Cardiac fibroblast (primary cell): ENCODE results near the gene MCF2.

Experiments used
- DNase-seq, 2 donors: peaks; one replicate each; pipeline versions ENCODE4 v3.0.0 to v3.0.0-alpha.2; 2010; ENCODE audit warnings: low read depth in 2 of 2
- H3K4me3 ChIP-seq, 2 donors: replicated peaks in 1 of 2; 1 replicate in 1 of 2; 2 replicates in 1 of 2; pipeline ENCODE4 v1.5.1; 2011; ENCODE audit warnings: low read depth in 2 of 2, low read length in 2 of 2, mild to moderate bottlenecking in 2 of 2, moderate library complexity in 1 of 2
- TF ChIP-seq, protein P1 (sequence below): IDR thresholded peaks from one replicate; pipeline ENCODE4 v1.5.1; 2011; ENCODE audit warnings: low read depth, mild to moderate bottlenecking, low read length, inconsistent platforms

MCF2 gene

DNA sequence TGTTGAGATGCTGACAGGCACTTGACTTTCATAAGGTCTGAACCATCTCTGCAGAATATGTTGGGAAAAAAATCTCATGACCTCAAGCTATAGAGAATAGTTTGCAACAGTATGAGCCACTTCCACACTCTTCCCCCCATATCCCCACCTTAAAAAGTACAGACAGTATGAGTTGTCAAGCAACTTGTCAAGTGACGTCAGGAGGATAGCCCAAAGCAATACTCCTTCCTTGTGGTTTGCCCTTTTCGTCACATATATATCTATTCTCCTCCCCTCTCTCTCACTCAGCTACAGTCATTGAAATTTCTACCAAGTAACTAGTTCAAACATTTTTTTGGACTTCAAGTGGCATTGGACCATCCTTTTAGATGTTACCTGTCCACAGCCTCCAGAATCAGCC, 67.7 kb downstream of the MCF2 start:
- TF ChIP-seq, protein P1, sequence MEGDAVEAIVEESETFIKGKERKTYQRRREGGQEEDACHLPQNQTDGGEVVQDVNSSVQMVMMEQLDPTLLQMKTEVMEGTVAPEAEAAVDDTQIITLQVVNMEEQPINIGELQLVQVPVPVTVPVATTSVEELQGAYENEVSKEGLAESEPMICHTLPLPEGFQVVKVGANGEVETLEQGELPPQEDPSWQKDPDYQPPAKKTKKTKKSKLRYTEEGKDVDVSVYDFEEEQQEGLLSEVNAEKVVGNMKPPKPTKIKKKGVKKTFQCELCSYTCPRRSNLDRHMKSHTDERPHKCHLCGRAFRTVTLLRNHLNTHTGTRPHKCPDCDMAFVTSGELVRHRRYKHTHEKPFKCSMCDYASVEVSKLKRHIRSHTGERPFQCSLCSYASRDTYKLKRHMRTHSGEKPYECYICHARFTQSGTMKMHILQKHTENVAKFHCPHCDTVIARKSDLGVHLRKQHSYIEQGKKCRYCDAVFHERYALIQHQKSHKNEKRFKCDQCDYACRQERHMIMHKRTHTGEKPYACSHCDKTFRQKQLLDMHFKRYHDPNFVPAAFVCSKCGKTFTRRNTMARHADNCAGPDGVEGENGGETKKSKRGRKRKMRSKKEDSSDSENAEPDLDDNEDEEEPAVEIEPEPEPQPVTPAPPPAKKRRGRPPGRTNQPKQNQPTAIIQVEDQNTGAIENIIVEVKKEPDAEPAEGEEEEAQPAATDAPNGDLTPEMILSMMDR, result no peak
- DNase-seq, result no peak

DNA sequence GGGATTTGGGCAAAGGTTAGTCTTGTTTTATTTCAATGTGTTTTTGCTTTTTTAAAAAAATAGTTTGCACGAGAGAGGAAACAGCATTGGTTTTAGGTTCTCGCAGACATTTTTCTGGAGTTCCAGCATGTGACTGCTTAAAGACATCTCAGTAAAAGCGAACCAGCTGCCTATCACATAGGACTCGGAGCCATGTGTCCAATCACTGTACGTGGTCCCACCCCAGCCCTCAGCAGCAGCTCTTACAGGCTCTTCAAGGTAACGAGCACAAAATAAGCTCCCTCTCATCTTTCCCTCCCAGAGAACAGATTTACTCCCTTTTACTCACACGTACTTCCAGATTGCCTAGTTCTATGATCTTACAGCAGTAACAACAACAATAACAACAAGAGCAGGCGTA, 68.7 kb downstream of the MCF2 start:
- H3K4me3 ChIP-seq, result no peak overlapping the region
- TF ChIP-seq, protein P1, result no peak
- DNase-seq, result no peak

More for the DNA sequence above, 67.7 kb downstream of the MCF2 start:
- H3K4me3 ChIP-seq, result no peak overlapping the region

DNA sequence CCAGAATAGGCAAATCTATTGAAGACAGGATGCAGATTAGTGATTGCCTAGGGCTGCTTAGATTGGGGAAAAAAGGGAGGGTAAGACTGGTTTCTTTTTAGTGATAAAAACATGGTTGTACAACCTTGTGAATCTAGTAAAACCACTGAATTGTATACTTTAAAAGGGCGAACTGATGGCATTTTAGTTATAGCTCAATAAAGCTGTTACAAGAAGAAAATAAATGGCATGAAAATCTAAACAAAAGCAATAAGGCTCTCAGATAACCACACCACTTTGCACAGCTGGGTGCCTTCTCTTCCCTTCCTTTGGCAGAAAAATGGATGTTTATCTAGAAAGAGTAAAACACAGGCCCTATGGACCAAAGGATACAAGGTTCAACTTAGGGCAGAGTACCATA, 107.9 kb downstream of the MCF2 start:
- no peak for DNase-seq
- no peak overlapping the region for H3K4me3 ChIP-seq
- TF ChIP-seq, protein P1, result no peak

DNA sequence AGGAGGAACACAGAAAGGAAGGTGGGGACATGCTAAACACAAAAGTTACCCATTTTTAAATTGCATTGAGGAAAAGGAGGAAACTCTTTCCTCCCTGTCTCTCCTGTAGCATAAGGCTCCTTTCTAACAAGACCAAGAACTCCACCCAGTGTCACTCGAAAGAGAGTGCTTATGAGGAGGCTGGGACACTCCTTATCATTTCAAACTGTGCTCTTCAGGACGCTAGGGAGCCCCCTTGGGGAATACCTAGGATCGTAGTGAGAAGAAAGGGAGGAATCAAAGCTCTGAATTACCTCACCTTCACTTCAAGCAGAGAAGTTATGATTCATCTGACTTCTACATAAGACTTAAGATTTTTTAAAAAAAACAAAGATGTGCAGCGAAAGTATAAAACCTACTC, 111.9 kb downstream of the MCF2 start:
- TF ChIP-seq, protein P1, result no peak
- DNase-seq, result no peak
- H3K4me3 ChIP-seq, result no peak overlapping the region

DNA sequence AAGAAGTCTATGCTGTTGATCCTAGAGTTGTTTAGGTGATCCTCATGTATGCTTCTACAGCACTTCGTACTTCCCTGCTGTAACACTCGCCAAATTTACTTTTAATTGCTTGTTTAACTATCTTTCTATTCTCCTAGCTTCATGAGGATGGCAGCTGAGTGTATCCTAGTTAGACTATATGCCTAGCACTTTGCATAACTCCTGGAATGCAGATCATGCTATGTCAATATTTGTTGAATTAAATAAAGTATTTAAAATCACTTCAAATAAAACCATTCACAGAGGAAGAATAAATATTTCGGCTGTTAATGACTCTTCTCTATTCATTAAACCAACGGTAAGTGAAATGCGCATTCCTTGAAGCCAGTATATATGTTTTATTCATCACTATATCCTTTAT, 122.4 kb downstream of the MCF2 start:
- H3K4me3 ChIP-seq, result no peak overlapping the region
- no peak for DNase-seq
- TF ChIP-seq, protein P1, result no peak

DNA sequence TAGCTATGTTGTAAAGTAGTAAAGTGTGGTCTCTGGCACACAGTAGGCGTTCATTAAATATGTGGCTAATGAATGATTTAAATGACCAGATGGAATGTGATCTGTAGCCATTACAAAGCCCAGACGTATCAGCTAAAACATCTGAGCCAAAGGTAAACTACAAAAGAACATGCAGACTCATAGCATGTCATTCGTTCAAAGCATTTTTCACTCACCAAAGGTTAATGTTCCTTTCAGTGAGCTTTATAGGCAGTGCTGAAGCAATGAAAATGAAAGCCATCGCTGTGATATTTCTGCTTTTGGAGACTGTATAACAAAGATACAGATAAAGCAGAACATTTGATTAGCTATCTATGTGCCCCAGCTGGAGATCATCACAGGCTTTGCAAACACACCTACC, 126.9 kb downstream of the MCF2 start:
- H3K4me3 ChIP-seq, result no peak overlapping the region
- no peak for DNase-seq
- TF ChIP-seq, protein P1, result no peak

DNA sequence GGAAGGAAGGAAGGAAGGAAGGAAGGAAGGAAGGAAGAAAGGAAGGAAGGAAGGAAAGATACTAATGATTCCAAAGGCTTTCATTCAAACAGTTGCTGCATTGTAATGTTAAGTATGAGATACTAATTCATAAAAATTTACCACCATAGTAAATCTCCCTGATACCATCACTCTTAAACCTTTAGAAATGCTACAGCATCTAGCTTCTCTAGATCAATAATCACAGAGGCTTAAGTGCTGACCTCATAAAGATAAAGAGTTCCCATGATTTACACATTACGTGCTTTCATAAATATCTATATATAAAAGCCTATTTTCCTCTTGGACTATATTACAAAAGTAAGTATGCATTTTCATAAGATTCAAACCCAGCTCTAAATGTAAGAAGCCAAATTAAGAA, 141.0 kb downstream of the MCF2 start:
- TF ChIP-seq, protein P1, result no peak
- no peak for DNase-seq
- H3K4me3 ChIP-seq, result no peak overlapping the region
